HFF-Myc (cell line): ENCODE data around the gene AP2A2.
"Not testable (repeated sequence)": the region's sequence is repeated elsewhere in the genome, so short reads cannot be mapped to it uniquely, and the experiment has no call there.

Source experiments
- DNase-seq: peaks from one replicate; pipeline ENCODE4 v3.0.0-alpha.2; 2011; ENCODE audit warnings: low read depth; ENCODE audit errors: extremely low read depth
- H3K4me3 ChIP-seq: replicated peaks from 2 replicates; pipeline ENCODE4 v1.5.1; 2011; ENCODE audit warnings: low read depth, mild to moderate bottlenecking, control low read depth, low read length
- CTCF ChIP-seq: IDR thresholded peaks from 2 replicates; pipeline ENCODE4 v1.5.1; 2012; ENCODE audit warnings: mild to moderate bottlenecking, low read depth, low read length, control low read depth; ENCODE audit errors: missing control alignments

The AP2A2 gene

GRCh38 chr11:971731-972365 lies 46.2 kb downstream of the AP2A2 start:
- TF ChIP-seq CTCF: no peak
- DNase-seq: no peak
- no peak overlapping the region for H3K4me3 ChIP-seq

DNA sequence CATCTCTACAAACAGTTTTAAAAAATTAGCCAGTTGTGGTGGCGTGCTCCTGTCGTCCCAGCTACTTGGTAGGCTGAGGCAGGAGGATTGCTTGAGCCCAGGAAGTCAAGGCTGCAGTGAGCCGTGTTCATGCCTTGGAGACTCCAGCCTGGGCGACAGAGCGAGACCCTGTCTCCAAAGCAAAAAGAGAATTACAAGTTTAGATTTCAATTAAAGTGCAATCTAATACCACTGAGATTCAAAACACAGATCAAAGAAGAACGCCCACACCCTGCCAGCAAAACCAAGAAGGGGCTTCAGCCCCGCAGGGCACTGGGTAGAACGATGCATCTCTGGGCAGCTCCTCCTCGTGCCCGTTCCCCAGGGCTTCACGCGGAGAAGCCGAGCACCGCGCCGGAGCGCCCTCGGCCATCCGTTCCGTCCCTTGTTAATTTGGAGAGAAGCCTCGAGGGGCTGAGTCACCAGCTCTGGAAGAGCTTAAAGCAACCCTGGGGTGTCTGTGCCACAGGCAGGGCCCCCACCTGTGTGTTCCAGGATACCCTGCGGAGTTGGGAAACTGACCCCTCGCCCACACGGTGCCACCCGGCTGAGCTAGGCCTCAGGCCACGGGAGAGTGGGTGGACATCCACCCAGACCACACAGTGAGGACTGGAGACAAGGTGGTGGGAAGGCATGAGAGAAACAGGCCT lies 47.0 kb downstream of the AP2A2 start:
- no peak for DNase-seq
- no peak for TF ChIP-seq CTCF
- no peak overlapping the region for H3K4me3 ChIP-seq

GRCh38 chr11:973237-973636 lies 47.6 kb downstream of the AP2A2 start:
- H3K4me3 ChIP-seq: no peak overlapping the region
- TF ChIP-seq CTCF: no peak
- DNase-seq: no peak

DNA sequence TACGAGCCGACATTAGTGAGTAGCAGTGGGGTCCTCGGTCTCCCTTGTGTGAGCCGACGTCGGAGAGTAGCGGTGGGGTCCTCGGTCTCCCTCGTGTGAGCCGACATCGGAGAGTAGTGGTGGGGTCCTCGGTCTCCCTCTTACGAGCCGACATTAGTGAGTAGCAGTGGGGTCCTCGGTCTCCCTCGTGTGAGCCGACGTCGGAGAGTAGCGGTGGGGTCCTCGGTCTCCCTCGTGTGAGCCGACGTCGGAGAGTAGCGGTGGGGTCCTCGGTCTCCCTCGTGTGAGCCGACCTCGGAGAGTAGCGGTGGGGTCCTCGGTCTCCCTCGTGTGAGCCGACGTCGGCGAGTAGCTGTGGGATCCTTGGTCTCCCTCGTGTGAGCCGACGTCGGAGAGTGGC lies 49.7 kb downstream of the AP2A2 start:
- H3K4me3 ChIP-seq, DNase-seq: not testable (repeated sequence)

DNA sequence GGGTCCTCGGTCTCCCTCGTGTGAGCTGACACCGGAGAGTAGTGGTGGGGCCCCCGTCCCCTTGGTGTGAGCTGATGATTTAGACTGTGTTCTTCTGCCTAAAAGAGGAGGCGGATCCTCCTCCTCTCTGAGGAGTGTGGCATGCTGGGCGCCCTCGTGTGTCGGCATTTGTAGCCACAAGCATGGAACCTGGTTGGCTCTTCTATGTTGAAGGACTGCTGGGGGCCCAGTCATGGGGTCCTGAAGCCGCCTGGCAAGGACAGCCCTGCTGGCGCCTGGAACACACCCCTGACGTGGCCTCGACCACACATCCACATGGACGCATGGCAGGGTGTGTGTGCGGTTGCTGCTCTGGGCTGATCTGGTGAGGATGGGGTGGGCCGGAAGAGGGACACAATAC lies 50.2 kb downstream of the AP2A2 start:
- no peak for TF ChIP-seq CTCF
- no peak for DNase-seq
- H3K4me3 ChIP-seq: no peak overlapping the region

DNA sequence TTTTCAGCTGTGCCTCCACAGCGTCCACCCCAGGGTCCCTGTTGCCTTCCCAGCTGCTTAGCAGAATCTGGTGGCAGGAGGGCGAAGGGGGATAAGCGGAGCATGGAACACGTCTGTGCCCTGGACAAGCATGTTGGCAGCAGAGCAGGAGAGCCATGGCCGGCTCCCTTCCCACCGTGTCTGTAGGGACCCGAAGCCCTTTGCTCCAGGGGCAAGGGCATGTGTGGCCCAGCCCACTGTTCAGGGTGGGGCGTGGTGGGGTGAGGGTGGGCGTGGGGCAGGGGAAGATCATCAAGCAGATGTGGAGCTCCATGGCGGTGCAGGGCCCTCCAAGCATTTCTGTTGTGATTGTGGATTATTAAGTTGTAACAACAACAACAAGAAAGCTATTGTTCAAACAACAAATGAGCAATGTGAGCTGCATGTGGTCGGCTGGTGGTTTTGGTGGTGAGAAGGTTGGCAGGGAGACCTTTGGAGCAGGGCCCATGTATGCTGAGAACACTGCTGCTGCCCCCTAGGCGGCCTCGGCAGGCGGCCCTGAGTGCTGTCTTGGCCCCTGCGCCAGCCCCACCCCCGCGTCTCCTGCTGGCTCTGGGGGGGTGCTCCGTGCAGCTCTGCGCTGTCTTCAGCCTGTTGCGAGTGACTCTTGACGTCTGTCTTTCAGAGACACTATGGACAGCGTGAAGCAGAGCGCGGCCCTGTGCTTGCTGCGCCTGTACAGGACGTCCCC lies 50.9 kb downstream of the AP2A2 start:
- H3K4me3 ChIP-seq: no peak overlapping the region
- DNase-seq: no peak
- TF ChIP-seq CTCF: no peak

DNA sequence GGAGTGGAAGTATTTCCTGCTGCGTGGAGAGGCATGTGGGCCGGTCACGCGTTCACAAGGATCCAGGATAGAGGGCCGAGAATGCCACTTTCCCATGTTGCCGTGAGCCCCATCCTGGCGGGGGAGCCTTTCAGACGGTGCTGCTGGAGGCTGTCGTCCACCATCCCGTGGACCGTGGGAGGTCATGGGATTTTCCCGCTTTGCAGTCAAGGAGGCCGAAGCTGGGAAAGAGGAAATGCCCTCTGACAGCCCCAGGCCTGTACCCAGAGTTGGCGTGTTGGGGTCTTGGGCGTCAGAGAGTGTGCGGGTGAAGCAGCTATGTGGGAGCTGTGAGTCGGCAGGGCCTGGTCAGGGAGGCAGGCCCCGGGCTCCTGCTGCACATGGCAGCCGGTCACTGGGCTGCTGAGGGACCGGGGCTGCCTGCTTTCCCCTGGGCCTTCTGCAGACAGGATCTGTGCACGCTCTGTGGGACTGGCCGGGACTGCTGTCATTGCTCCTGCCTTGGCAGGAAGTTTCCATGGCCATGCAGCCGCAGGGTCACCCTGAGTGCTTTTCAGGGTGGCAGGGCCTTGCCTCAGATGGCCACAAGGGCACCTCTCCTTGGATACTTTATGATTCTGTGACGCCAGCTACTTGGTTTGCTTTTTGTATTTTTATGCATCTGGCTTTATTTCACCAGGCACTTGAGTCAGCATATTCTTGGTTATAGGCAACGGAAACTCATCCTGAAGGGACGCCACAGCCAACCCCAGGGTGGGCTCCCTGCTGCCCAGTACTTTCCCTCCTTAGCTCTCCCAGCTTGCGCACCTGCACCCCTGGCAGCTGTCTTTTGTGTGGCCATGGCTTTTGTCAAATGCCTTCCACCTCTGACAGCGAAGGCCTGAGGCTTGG lies 52.4 kb downstream of the AP2A2 start:
- no peak for TF ChIP-seq CTCF
- DNase-seq: no peak
- H3K4me3 ChIP-seq: no peak overlapping the region
